ENCODE results near the gene GADL1. TPM values are rescaled to one million over a fixed set of nuclear protein-coding genes. Genes with fewer than 3 reads are reported as not detected.

Gene GADL1
- total RNA-seq, 1 experiment from 2014 or later, result not detected

GRCh38 chr3:30847592-30847991, 46.9 kb downstream of the GADL1 start:
- intact Hi-C loops (cut with micrococcal nuclease), result no loop called here
- no TSS peak for BruUV-seq (replicated peaks)
- Histone ChIP-seq H2AFZ (ENCODE audit: low read depth, low read length, poor library complexity, severe bottlenecking) (no peak overlapping the region), H3K27me3 (ENCODE audit: insufficient read depth, low read length) (no peaks in the 10 kb centered on the region), H3K9ac (ENCODE audit: low read length) (no peak overlapping the region), H3K36me3 (ENCODE audit: control insufficient read depth in 1 of 2, insufficient read depth in 2 of 2, low read length in 2 of 2) (no peaks in the 10 kb centered on the region), H3K9me2 (ENCODE audit: insufficient read depth) (no peaks in the 10 kb centered on the region), H3K4me2 (ENCODE audit: low read length) (no peak overlapping the region), H3K27ac (ENCODE audit: low read depth, low read length) (no peak overlapping the region), H3K79me2 (ENCODE audit: insufficient read depth, low read length) (no peaks in the 10 kb centered on the region), H4K20me1 (ENCODE audit: insufficient read depth) (no peaks in the 10 kb centered on the region), H3K9me3 (ENCODE audit: control insufficient read depth in 1 of 2, insufficient read depth in 1 of 2, low read depth in 1 of 2, low read length in 2 of 2) (no peaks in the 10 kb centered on the region), H3K4me3 (replicated peaks in 1 of 2; ENCODE audit: low read depth in 1 of 2, low read length in 2 of 2) (no peak overlapping the region), H3K4me1 (ENCODE audit: control insufficient read depth in 1 of 2, insufficient read depth in 2 of 2, low read length in 2 of 2) (no peaks in the 10 kb centered on the region)
- ChIA-PET POLR2A (no interaction called here), RAD21 (ENCODE audit: low non-redundant PET in 1 of 2, low total read pairs in 2 of 2, uncharacterized antibody in 2 of 2, unreplicated experiment in 2 of 2) (no interaction called here), CTCF (no interaction called here)
- ATAC-seq (no peak), DNase-seq (ENCODE audit: low read depth, low spot score) (no peak)
- no peak for TF ChIP-seq POLR2A (IDR thresholded peaks at IDR 0.05; ENCODE audit: borderline replicate concordance, extremely low read depth, insufficient read depth, insufficient read length)
- no peak for TF ChIP-seq ZFX (IDR thresholded peaks at IDR 0.05)
- TF ChIP-seq, protein P1, sequence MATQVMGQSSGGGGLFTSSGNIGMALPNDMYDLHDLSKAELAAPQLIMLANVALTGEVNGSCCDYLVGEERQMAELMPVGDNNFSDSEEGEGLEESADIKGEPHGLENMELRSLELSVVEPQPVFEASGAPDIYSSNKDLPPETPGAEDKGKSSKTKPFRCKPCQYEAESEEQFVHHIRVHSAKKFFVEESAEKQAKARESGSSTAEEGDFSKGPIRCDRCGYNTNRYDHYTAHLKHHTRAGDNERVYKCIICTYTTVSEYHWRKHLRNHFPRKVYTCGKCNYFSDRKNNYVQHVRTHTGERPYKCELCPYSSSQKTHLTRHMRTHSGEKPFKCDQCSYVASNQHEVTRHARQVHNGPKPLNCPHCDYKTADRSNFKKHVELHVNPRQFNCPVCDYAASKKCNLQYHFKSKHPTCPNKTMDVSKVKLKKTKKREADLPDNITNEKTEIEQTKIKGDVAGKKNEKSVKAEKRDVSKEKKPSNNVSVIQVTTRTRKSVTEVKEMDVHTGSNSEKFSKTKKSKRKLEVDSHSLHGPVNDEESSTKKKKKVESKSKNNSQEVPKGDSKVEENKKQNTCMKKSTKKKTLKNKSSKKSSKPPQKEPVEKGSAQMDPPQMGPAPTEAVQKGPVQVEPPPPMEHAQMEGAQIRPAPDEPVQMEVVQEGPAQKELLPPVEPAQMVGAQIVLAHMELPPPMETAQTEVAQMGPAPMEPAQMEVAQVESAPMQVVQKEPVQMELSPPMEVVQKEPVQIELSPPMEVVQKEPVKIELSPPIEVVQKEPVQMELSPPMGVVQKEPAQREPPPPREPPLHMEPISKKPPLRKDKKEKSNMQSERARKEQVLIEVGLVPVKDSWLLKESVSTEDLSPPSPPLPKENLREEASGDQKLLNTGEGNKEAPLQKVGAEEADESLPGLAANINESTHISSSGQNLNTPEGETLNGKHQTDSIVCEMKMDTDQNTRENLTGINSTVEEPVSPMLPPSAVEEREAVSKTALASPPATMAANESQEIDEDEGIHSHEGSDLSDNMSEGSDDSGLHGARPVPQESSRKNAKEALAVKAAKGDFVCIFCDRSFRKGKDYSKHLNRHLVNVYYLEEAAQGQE (IDR thresholded peaks at IDR 0.05; ENCODE audit: low read depth), result no peak
- TF ChIP-seq ZNF274 (IDR thresholded peaks at IDR 0.05; ENCODE audit: low read depth, low read length), result no peak
- TF ChIP-seq JUND (IDR thresholded peaks at IDR 0.05), result no peak
- no peak for TF ChIP-seq ATF3 (IDR thresholded peaks at IDR 0.05)
- TF ChIP-seq, protein P2, sequence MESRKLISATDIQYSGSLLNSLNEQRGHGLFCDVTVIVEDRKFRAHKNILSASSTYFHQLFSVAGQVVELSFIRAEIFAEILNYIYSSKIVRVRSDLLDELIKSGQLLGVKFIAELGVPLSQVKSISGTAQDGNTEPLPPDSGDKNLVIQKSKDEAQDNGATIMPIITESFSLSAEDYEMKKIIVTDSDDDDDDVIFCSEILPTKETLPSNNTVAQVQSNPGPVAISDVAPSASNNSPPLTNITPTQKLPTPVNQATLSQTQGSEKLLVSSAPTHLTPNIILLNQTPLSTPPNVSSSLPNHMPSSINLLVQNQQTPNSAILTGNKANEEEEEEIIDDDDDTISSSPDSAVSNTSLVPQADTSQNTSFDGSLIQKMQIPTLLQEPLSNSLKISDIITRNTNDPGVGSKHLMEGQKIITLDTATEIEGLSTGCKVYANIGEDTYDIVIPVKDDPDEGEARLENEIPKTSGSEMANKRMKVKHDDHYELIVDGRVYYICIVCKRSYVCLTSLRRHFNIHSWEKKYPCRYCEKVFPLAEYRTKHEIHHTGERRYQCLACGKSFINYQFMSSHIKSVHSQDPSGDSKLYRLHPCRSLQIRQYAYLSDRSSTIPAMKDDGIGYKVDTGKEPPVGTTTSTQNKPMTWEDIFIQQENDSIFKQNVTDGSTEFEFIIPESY (IDR thresholded peaks at IDR 0.05; ENCODE audit: extremely low read depth, insufficient replicate concordance, low read length), result no peak
- no peak for TF ChIP-seq SP1 (IDR thresholded peaks at IDR 0.05; ENCODE audit: low read depth)
- no peak for TF ChIP-seq EZH2phosphoT487 (IDR thresholded peaks at IDR 0.05; ENCODE audit: borderline replicate concordance)
- no peak for TF ChIP-seq TCF7L2 (IDR thresholded peaks at IDR 0.05; ENCODE audit: borderline replicate concordance, extremely low read depth, insufficient read depth, insufficient read length)
